Measurements from ENCODE around the gene PROSER3.
"Not testable (repeated sequence)": the region's sequence is repeated elsewhere in the genome, so short reads cannot be mapped to it uniquely, and the experiment has no call there.

The PROSER3 gene

DNA sequence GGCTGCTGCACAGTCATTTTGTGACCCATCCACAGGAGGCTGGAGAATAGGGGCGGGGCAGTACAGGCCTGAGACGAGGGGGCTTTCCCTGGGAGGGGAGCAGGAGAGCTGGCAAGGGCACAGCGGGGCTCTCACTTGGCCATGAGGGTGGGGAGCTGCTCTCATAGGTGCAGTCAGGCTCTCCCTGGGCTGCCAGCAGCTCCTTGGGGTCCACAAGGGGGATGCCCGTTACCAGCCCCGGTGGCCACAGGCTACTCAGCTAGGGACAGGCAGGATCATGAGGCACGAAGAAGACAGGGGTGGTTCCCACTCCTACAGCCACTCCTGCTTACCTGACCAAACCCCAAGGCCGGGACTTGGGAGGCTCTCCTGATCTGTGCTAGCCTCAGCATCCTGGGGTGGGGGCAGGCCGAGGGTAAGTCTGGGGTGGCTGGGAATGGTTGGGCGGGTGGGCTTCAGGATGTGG is 33.9 kb downstream of the PROSER3 start:
- H3K4me3 Mint-ChIP-seq, result no peak overlapping the region
- peaks cover 21% of the 10 kb centered on the region for H3K27me3 Mint-ChIP-seq
- peaks cover 1% of the 10 kb centered on the region for H3K4me1 Mint-ChIP-seq (ENCODE audit: low read depth)
- no peak overlapping the region for H3K27ac Mint-ChIP-seq
- no peak for DNase-seq
- H3K9me3 Mint-ChIP-seq, result no peaks in the 10 kb centered on the region
- no peaks in the 10 kb centered on the region for H3K36me3 Mint-ChIP-seq (ENCODE audit: low read depth)

GRCh38 chr19:35792312-35792711 is 34.3 kb downstream of the PROSER3 start:
- Mint-ChIP-seq H3K4me3 (no peak overlapping the region), H3K4me1 (ENCODE audit: low read depth) (peaks cover 6% of the 10 kb centered on the region), H3K36me3 (ENCODE audit: low read depth) (no peaks in the 10 kb centered on the region), H3K9me3 (no peaks in the 10 kb centered on the region), H3K27ac (no peak overlapping the region), H3K27me3 (peaks cover 25% of the 10 kb centered on the region)
- DNase-seq, result no peak

DNA sequence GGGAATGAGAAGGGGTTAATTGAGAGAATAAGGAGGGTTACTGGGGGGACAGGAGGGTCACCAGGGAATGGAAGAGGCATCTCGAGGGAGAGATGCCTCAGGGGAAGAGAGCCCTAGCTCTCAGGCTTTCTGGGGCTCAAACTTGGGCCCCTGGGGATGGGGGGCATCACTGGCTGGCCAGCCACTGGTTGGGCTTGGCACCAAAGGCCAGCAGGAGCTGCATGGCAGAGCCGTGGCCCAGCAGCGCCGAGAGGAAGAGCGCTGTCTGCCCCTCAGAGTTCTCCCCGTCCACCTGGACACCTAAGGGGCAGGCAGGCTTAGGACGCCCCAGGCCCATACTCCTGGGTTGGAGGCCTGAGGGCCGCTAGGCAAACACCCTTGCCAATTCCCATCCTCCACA is 34.9 kb downstream of the PROSER3 start:
- Mint-ChIP-seq H3K4me3 (no peak overlapping the region), H3K36me3 (ENCODE audit: low read depth) (no peaks in the 10 kb centered on the region), H3K9me3 (no peaks in the 10 kb centered on the region), H3K27me3 (peaks cover 31% of the 10 kb centered on the region), H3K27ac (no peak overlapping the region), H3K4me1 (ENCODE audit: low read depth) (peaks cover 6% of the 10 kb centered on the region)
- no peak for DNase-seq

DNA sequence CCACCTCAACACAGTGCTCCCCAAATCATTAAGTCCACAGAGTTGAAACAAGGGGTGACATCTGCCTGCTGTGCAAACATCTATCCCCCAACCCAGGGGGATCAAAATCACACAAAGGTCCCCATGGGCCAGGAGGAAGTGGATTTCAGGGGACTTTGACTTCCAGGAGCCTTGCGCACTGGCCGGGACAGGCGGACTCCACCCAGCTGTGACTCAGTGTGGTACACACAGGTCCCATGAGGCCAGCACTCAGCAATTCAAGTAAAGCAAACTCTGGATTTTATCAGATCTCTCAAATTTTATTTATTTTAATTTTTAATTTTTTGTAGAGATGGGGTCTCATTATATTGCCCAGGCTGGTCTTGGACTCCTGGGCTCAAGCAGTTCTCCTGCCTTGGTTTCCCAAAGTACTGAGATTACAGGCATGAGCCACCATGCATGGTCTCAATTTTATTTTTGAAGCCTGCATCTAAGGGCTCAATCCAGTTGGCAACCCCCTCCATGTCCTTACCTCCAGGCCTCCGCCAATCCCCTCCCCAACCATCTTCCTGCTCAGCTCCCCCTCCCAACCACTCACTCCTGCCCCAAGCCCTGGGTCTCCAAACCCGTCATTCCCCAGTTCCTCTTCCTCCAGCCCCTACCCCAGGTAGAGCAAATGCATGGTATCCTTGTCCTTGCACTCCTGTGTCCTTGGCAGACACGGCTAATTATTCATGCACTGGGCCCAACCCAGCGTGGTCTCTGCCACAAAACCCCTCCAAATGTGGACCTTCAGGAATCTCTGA is 35.6 kb downstream of the PROSER3 start:
- Mint-ChIP-seq H3K4me1 (ENCODE audit: low read depth) (peaks cover 6% of the 10 kb centered on the region), H3K27ac (no peak overlapping the region), H3K36me3 (ENCODE audit: low read depth) (no peaks in the 10 kb centered on the region), H3K4me3 (no peak overlapping the region), H3K9me3 (no peaks in the 10 kb centered on the region), H3K27me3 (peaks cover 36% of the 10 kb centered on the region)
- no peak for DNase-seq

- H3K36me3 Mint-ChIP-seq (ENCODE audit: low read depth); H3K9me3 Mint-ChIP-seq; H3K27ac Mint-ChIP-seq; H3K4me1 Mint-ChIP-seq (ENCODE audit: low read depth); H3K4me3 Mint-ChIP-seq; DNase-seq: not testable (repeated sequence)
- H3K27me3 Mint-ChIP-seq, result peaks cover 39% of the 10 kb centered on the region
Observed at GRCh38 chr19:35795564-35795963, 37.6 kb downstream of the PROSER3 start.

- Mint-ChIP-seq H3K27ac (no peak overlapping the region), H3K36me3 (ENCODE audit: low read depth) (no peaks in the 10 kb centered on the region), H3K9me3 (no peaks in the 10 kb centered on the region), H3K4me3 (no peak overlapping the region), H3K27me3 (peaks cover 42% of the 10 kb centered on the region), H3K4me1 (ENCODE audit: low read depth) (peaks cover 6% of the 10 kb centered on the region)
- no peak for DNase-seq
Observed at GRCh38 chr19:35796645-35797542, 38.9 kb downstream of the PROSER3 start.

DNA sequence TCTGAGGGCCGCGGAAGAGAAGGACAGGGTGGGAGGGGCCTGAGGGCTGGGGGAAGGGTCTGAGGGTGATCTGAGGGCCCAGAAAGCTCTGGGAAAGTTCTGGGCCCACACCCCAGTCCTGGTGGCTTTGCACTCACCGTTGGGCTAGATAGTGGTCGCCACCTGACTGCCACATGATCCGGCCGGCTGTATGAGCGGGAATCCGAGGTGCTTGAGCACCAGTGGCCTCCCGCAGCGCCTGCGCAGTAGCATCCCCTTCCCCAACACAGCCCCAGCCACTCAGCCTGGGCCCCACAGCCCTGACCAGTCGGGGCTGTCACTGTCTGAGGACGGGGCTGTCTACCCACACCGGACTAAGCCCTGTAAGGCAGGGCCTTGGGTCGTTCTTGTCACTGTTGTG is 39.7 kb downstream of the PROSER3 start:
- Mint-ChIP-seq H3K36me3 (ENCODE audit: low read depth) (no peaks in the 10 kb centered on the region), H3K9me3 (no peaks in the 10 kb centered on the region), H3K4me1 (ENCODE audit: low read depth) (peaks cover 6% of the 10 kb centered on the region), H3K27ac (no peak overlapping the region), H3K4me3 (no peak overlapping the region), H3K27me3 (peaks cover 43% of the 10 kb centered on the region)
- DNase-seq, result peak; percentile 45

GRCh38 chr19:35801828-35802227 is 43.9 kb downstream of the PROSER3 start:
- H3K9me3 Mint-ChIP-seq, result no peaks in the 10 kb centered on the region

GRCh38 chr19:35805526-35806102 is 47.6 kb downstream of the PROSER3 start:
- Mint-ChIP-seq H3K36me3 (ENCODE audit: low read depth) (no peaks in the 10 kb centered on the region), H3K9me3 (no peaks in the 10 kb centered on the region), H3K4me1 (ENCODE audit: low read depth) (peaks cover 8% of the 10 kb centered on the region), H3K4me3 (no peak overlapping the region), H3K27ac (no peak overlapping the region), H3K27me3 (peaks cover 4% of the 10 kb centered on the region)
- DNase-seq, result no peak

More at GRCh38 chr19:35801828-35802227, 43.9 kb downstream of the PROSER3 start:
- Mint-ChIP-seq H3K27ac (no peak overlapping the region), H3K4me1 (ENCODE audit: low read depth) (peaks cover 14% of the 10 kb centered on the region), H3K36me3 (ENCODE audit: low read depth) (no peaks in the 10 kb centered on the region), H3K4me3 (no peak overlapping the region), H3K27me3 (peaks cover 23% of the 10 kb centered on the region)
- DNase-seq, result no peak

GRCh38 chr19:35806597-35806996 is 48.6 kb downstream of the PROSER3 start:
- no peak for DNase-seq
- Mint-ChIP-seq H3K4me3 (no peak overlapping the region), H3K4me1 (ENCODE audit: low read depth) (peaks cover 8% of the 10 kb centered on the region), H3K27ac (no peak overlapping the region), H3K36me3 (ENCODE audit: low read depth) (no peaks in the 10 kb centered on the region), H3K9me3 (no peaks in the 10 kb centered on the region), H3K27me3 (peaks cover 7% of the 10 kb centered on the region)

DNA sequence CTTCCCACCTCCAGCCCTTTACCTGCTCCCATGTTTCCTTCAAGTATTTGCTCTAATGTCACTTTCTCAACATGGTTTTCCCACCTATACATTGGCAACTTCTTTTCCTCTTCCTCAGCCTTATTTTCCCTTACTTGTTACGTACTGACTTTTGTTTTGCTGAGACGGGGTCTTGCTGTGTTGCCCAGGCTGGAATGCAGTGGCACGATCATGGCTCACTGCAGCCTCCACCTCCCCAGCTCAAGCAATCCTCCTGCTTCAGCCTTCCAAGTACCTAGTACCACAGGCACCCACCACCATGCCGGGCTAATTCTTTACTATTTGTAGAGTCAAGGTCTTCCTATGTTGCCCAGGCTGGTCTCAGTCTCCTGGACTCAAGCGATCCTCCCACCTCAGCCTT is 49.7 kb downstream of the PROSER3 start:
- Mint-ChIP-seq H3K4me3 (no peak overlapping the region), H3K9me3 (no peaks in the 10 kb centered on the region), H3K36me3 (ENCODE audit: low read depth) (no peaks in the 10 kb centered on the region), H3K27ac (no peak overlapping the region), H3K27me3 (peaks cover 4% of the 10 kb centered on the region), H3K4me1 (ENCODE audit: low read depth) (peaks cover 8% of the 10 kb centered on the region)
- no peak for DNase-seq

GRCh38 chr19:35811317-35812219 is 53.6 kb downstream of the PROSER3 start:
- H3K4me3 Mint-ChIP-seq, result no peak overlapping the region
- no peaks in the 10 kb centered on the region for H3K36me3 Mint-ChIP-seq (ENCODE audit: low read depth)
- no peaks in the 10 kb centered on the region for H3K4me1 Mint-ChIP-seq (ENCODE audit: low read depth)
- peaks cover 10% of the 10 kb centered on the region for H3K27me3 Mint-ChIP-seq
- no peak overlapping the region for H3K27ac Mint-ChIP-seq
- no peaks in the 10 kb centered on the region for H3K9me3 Mint-ChIP-seq
- no peak for DNase-seq

DNA sequence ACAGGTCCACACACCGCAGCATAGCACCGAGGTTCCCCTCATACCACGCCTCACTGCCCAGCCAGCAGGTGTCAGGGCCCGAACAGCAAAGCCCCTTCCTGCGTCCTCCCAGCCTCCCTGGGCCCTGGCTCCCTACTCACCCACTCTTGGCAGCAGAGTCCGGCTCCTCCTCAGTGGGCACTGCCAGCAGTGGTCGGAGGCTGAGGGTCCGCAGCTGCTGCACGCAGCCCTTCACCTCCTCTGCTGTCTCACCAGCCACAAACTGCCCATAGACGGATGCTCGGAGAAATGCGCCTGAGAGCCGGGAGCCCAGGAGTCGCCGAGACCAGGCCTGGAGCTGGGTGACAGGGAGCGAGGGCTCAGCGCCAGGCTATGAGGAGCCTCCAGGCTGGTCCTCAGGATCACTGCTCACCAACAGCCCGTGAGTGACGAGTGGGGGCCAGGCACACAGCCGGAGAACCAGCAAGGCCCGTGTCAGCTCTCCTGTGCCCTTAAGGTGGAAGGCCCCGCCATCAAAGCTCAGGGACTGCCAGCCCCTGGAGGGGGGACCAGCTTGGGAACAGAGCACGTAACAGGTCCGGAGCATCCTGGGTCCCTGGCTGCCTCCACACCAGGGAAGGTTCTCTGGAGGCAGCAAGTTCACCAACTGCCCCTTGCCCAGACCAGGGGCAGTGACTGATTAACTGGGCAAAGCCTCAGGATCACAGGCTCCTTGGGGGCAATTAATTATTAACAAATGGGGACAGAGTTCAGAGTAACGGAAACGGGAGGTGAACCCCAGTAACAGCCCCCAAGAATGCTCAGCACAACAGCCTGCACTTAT is 54.5 kb downstream of the PROSER3 start, which contains the start of gene PRODH2:
TSS of gene PRODH2 (minus strand) at position 626 of the 823 bp plus-strand sequence. CDS start at position 586, 40 bp downstream.
- H3K9me3 Mint-ChIP-seq, result no peaks in the 10 kb centered on the region
- H3K4me1 Mint-ChIP-seq (ENCODE audit: low read depth), result no peaks in the 10 kb centered on the region
- no peak for DNase-seq
- H3K4me3 Mint-ChIP-seq, result no peak within 1 kb of the TSS
- H3K27me3 Mint-ChIP-seq, result peaks cover 11% of the 10 kb centered on the region
- no peaks in the 10 kb centered on the region for H3K36me3 Mint-ChIP-seq (ENCODE audit: low read depth)
- H3K27ac Mint-ChIP-seq, result no peak within 1 kb of the TSS
